Activated CD8-positive, alpha-beta memory T cell treated with anti-CD3 and anti-CD28 coated beads, Interleukin-2, amount 10 ng/mL, durations not matched to agents 7 days and 5 days (primary cell): Measurements from ENCODE around the gene INPP5A. TPM values are rescaled to one million over a fixed set of nuclear protein-coding genes. Genes with fewer than 3 reads are reported as not detected.

Experiments used
- ATAC-seq: fragments of 150-1000 bp; cut with Tn5 transposase; one replicate; pipeline ENCODE4 v1.10.0; 2021; ENCODE audit warnings: moderate library complexity
- CTCF ChIA-PET: fragments of 350-600 bp; sonication (Branson Sonifier 250); formaldehyde crosslinking; loops from one replicate; lab custom pipeline; 2021; ENCODE audit warnings: antibody characterized with exemption; lab: Charles Lee
- DNase-seq: peaks from one replicate; pipeline ENCODE4 v3.0.0-alpha.2; 2020
- H3K27ac Mint-ChIP-seq: one replicate; pipeline ENCODE4 v1.8.0; 2021; ENCODE audit warnings: mild to moderate bottlenecking, mixed read lengths
- H3K27me3 Mint-ChIP-seq: one replicate; pipeline ENCODE4 v1.8.0; 2021; ENCODE audit warnings: mixed read lengths
- H3K36me3 Mint-ChIP-seq: one replicate; pipeline ENCODE4 v1.8.0; 2021; ENCODE audit warnings: mild to moderate bottlenecking, mixed read lengths
- H3K4me1 Mint-ChIP-seq: one replicate; pipeline ENCODE4 v1.8.0; 2021; ENCODE audit warnings: mixed read lengths
- H3K4me3 Mint-ChIP-seq: one replicate; pipeline ENCODE4 v1.8.0; 2021; ENCODE audit warnings: mild to moderate bottlenecking, moderate library complexity, mixed read lengths
- H3K9me3 Mint-ChIP-seq: one replicate; pipeline ENCODE4 v1.8.0; 2022; ENCODE audit warnings: low read depth, mixed read lengths
- total RNA-seq, 2 experiments: library from RNA; stranded (reverse); gene quantifications; one replicate each; pipeline ENCODE4 v1.2.3, GENCODE V29; 2021

Gene INPP5A
- total RNA-seq, 2 experiments from 2014 or later = 6.6 to 7.0 TPM

DNA sequence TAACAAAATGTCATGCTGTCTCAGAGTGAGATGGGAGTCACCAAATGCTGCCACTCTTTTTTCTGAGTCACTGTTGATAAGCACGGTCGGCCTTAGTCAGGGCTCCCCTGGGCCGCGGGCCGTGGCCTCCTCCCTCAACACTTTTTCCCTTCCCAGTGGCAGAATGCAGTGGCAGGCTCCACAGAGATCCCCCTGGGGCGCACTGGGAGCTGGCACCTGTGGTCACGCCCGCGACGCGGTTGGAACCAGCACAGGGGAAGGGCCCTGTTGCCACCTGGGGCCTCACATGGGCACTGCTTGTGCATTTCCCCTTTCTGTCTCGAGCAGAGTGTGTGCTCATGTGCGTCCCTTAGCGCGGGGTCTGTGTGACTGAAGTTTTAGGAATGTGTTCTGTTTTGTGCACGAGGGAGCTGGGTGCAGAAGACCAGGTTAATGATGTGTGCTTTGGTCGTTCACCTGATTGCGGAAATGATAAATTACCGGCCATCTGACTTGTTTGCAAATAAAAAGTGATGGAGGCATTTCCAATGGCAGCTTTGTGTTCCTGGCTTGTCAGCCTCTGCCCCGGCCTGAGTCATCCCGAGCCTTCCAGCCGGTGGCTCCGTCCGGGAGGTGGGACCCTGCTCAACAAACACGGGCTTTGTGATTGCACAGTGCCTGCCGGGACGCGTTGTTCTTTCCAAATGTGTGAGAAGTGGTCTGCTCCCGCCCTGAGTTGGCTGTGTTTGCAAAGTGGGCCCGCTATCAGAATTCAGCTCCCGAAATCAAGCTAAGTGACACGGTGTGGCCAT lies 147.7 kb downstream of the INPP5A start:
- Mint-ChIP-seq H3K27ac (no peak overlapping the region), H3K9me3 (peaks cover 4% of the 10 kb centered on the region), H3K36me3 (no peaks in the 10 kb centered on the region), H3K4me1 (peaks cover 15% of the 10 kb centered on the region), H3K4me3 (no peak overlapping the region), H3K27me3 (no peaks in the 10 kb centered on the region)
- CTCF ChIA-PET = no interaction called here
- ATAC-seq (no peak), DNase-seq (no peak)

DNA sequence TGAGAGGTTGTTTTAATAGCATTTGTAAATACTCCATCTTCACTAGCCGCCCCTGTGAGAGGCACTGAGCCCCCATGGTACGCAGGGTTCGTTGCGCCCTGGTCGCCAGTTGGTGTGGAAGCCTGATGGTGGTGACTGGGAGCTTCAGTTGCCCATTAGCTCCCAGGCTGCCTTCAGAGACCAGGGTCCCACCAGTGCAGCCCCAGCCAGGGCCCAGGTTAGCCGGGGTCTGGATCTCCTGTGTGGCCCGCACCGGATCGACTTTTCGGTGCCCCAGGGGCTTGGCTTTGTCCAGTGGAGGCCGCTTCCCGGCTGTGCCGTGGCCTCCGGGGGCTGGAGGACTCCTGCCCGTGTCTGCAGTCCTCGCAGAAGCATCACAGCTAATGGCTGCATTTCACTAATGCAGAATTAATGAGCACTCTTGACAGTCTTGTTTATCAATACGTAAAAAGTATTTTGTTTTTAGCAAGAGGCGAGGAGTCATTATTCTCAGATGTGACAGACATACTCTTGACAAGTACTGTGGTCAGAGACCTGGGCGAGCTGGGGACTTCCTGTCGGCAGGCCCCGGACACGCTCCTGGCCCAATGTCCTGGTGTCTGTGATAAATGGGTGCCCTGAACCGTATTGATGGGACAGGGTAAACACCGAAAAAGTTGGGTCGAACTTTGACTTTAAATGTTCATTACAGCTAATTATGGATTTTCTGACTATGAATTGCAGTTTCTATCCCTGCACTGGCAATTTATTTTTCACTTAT lies 148.5 kb downstream of the INPP5A start:
- no peak overlapping the region for H3K27ac Mint-ChIP-seq
- H3K4me1 Mint-ChIP-seq = peaks cover 15% of the 10 kb centered on the region
- CTCF ChIA-PET = interaction anchor here (0.6 kb wide), 1 partner anchor 360 kb away, joined by 3 read pairs; no protein-coding TSS in a partner anchor
- H3K36me3 Mint-ChIP-seq = no peaks in the 10 kb centered on the region
- no peak overlapping the region for H3K4me3 Mint-ChIP-seq
- no peak for ATAC-seq
- no peak for DNase-seq
- peaks cover 4% of the 10 kb centered on the region for H3K9me3 Mint-ChIP-seq
- H3K27me3 Mint-ChIP-seq = no peaks in the 10 kb centered on the region

DNA sequence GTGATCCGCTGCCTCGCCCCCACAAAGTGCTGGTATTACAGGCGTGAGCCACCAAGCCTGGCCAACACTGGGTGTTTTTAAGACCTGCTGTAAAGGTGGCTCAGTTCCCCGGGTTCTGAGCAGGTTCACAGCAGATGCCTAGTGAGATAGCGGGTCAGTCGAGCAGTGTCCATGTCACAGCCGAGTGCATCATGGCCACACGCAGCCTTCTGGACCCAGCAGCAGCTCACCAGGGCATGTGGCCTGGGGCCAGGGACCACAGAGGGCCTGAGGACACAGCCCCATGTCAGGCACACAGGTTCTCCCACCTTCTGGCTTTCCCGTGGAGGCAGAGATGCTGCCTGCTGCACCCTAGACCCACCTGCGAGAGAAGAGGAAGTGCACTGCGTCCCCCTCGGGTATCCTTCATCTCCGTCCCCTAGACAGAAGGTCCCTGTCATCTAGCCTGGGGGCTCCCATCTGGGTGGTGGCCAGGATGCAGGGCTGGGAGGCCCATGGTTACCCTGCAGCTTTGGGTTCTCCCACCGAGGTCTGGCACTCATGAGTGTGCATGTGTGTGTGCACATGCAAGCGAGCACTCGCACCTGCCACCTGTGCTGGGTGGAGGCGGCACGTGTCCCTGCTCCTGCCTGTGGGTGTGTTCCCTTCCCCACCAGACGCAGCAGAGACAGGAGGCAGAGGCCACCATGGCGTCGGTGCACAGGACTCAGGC lies 149.8 kb downstream of the INPP5A start:
- no peak for ATAC-seq
- H3K9me3 Mint-ChIP-seq = peaks cover 6% of the 10 kb centered on the region

DNA sequence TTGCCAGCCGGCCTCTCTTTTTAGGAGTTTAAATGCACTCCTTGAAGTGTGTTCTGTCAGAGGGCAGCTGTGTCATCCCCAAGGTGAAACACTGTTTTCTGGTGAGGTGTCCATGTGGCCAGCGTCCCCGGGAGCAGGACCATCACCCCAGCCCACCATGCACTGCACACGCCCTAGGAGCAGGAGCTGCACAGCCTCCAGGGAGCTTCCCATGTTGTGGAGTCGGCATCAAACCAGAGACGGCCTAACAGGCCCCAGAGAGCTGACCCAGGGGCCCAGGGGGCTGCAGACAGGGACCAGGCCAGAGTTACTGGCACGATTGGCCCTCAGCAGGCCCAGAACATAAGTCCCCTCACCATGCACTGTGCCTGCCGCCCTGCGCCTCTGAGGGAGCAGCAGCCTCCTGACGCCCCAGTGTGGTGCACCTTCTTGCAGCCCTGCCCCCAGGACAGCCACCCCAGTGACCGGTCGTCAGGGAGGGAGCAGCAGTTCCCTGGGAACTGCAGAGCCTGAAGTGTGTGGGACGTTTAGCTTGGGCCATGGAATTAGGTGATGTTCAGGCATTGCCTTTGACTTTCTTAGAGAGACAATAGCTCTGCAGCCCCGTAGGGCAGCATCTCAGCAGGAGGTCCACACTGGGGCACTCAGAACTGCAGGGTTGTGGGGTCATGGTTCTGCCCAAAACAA lies 150.4 kb downstream of the INPP5A start:
- peaks cover 15% of the 10 kb centered on the region for H3K4me1 Mint-ChIP-seq
- H3K4me3 Mint-ChIP-seq = no peak overlapping the region
- no peak overlapping the region for H3K27ac Mint-ChIP-seq
- peaks cover 2% of the 10 kb centered on the region for H3K36me3 Mint-ChIP-seq
- no peaks in the 10 kb centered on the region for H3K27me3 Mint-ChIP-seq
- ATAC-seq (no peak), DNase-seq (no peak)
- peaks cover 6% of the 10 kb centered on the region for H3K9me3 Mint-ChIP-seq
- CTCF ChIA-PET = no interaction called here

More for the DNA sequence above, 149.8 kb downstream of the INPP5A start:
- Mint-ChIP-seq H3K36me3 (peaks cover 2% of the 10 kb centered on the region), H3K27ac (no peak overlapping the region), H3K4me1 (peaks cover 15% of the 10 kb centered on the region), H3K27me3 (no peaks in the 10 kb centered on the region), H3K4me3 (no peak overlapping the region)
- no peak for DNase-seq
- CTCF ChIA-PET = no interaction called here

DNA sequence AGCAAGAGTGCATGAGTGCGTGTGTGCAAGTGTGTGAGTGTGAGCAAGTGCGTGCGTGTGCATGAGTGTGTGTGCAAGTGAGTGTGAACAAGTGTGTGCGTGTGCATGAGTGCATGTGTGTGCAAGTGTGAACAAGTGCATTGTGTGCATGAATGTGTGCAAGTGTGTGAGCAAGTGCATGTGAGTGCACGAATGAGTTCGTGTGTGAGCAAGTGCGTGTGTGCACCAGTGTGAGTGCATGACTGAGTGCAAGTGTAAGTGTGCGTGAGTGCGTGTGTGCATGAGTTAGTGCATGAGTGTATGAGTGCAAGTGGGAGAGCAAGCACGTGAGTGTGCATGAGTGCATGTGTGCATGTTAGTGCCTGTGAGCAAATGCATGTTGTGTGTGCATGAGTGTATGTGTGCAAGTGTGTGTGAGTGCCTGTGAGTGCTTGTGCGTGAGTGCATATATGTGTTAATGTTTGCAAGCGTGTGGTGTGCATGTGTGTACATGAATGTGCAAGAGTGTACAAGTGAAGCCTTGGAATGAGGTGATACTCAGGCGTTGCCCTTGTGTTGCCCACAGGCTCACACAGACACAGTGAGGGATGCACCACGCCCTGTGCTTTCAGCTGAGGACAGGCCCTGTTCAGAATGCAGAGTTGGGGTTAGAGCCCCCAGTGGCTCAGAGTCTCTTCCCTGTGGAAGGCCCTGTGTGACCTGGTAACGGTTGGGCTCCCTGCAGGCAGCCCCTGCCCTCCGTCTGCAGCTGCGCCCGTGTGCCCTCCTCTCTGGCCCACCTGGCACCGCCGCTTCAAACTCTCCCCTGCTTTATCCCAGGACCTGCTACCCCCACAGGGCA lies 151.2 kb downstream of the INPP5A start:
- ATAC-seq = no peak
- H3K4me3 Mint-ChIP-seq = no peak overlapping the region
- CTCF ChIA-PET = no interaction called here

DNA sequence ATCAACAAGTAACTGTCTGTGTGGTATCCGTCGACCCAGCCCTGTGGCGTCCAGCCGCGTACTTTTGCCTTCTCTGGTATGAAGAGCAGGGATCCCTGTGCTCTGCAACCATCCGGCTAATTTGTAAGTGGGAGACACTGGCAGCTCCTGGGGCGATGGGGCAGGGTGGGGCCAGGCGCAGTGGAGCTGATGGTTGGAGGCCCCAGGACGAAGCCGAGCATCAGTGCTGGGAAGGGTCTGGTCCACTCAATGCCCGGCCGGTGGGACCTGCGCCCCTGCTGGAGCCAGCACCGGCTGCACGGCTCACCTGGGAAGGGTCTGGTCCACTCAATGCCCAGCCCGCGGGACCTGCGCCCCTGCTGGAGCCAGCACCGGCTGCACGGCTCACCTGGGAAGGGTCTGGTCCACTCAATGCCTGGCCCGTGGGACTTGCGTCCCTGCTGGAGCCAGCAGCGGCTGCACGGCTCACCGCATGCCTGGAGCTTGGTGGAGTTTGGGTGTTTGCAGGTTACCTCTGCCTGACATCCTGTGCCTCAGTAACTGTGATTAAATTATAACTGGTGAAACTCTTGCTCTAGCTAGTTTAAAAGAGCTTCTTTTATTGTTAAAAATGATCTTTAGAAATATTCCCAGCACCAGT lies 152.3 kb downstream of the INPP5A start:
- CTCF ChIA-PET = no interaction called here
- Mint-ChIP-seq H3K4me3 (no peak overlapping the region), H3K36me3 (peaks cover 2% of the 10 kb centered on the region)

More for the DNA sequence above, 151.2 kb downstream of the INPP5A start:
- no peak overlapping the region for H3K27ac Mint-ChIP-seq
- no peak for DNase-seq
- H3K9me3 Mint-ChIP-seq = peaks cover 6% of the 10 kb centered on the region
- H3K4me1 Mint-ChIP-seq = peaks cover 12% of the 10 kb centered on the region
- peaks cover 2% of the 10 kb centered on the region for H3K36me3 Mint-ChIP-seq
- no peaks in the 10 kb centered on the region for H3K27me3 Mint-ChIP-seq

DNA sequence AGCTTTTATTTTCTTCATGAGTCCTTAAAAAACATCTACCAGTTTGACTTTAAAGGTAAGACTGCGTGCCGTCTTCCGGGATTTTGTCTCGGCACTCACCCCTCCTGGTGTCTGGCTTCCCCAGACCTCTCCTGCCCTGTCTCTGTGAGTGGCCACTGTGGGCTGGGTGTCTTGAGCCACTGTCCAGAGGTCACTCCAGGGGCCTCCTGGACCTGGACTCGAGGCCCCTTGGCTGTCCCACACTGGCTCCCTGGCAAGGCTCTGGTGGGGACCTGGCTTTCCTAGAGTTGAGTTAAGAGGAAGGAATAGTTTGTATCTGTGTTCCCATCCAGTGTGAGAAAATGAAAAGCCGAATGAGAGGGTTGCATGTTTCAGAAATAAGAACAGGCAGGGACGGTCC lies 152.8 kb downstream of the INPP5A start:
- ATAC-seq (no peak), DNase-seq (no peak)
- Mint-ChIP-seq H3K27ac (no peak overlapping the region), H3K36me3 (peaks cover 2% of the 10 kb centered on the region), H3K27me3 (no peaks in the 10 kb centered on the region), H3K4me1 (no peaks in the 10 kb centered on the region), H3K4me3 (no peak overlapping the region), H3K9me3 (peaks cover 6% of the 10 kb centered on the region)
- CTCF ChIA-PET = no interaction called here

More for the DNA sequence above, 152.3 kb downstream of the INPP5A start:
- ATAC-seq (no peak), DNase-seq (no peak)
- peaks cover 6% of the 10 kb centered on the region for H3K9me3 Mint-ChIP-seq
- peaks cover 3% of the 10 kb centered on the region for H3K4me1 Mint-ChIP-seq
- H3K27ac Mint-ChIP-seq = no peak overlapping the region
- no peaks in the 10 kb centered on the region for H3K27me3 Mint-ChIP-seq

DNA sequence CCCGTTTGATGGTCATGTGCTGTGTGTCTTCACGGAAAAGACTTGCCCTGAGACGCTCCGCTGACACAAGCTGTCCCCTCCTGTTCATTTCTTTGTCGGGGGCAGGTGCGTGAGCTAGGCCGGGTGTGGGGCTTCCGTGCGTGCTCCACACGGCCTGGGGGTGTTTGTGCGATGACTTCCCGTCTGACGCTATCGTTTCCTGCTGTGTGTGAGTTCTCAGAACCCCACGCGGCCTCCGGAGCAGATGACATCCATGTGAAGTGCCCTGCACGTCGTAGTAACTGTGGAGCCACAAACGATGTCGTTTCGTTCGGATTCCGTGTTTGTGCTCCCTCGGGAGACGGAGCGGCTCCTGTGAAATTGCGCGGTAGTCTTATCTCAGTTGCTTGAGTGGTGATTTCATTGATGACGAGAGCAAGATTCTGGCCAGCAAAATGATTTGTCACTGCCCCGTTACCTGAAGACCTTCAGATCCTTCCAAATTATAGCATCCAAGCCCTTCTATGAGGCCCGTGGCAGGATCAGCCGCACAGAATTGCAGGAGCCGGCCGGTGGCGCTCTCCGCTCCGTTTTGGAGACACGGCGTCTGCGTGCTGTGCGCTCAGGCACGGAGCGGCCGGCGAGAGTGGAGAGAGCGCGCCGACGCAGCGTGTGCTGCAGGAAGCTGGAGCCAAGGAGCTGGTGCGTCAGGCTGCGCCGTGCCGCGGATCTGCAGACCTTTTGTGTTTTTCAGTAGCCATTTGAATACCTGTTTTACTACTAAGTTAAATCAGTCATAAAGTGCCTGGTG lies 153.4 kb downstream of the INPP5A start:
- CTCF ChIA-PET = no interaction called here
- no peak for ATAC-seq

DNA sequence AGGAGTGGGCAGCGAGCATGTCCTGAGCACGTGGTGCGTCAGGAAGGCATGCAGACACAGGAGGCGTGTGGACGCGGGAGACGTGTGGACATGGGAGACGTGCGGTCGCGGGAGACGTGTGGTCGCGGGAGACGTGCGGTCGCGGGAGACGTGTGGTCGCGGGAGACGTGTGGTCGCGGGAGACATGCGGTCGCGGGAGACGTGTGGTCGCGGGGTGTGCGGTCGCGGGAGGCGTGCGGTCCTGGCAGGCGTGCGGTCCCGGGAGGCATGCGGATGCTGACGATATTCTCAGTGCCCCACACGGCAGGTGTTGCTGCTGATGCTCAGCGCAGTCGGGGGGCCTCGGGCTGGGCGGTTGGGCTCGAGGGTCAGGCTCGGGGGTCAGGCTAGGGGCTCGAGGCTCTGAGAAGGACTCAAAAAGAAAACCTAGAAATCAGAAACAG lies 154.1 kb downstream of the INPP5A start:
- Mint-ChIP-seq H3K27ac (no peak overlapping the region), H3K4me3 (no peak overlapping the region), H3K27me3 (no peaks in the 10 kb centered on the region), H3K9me3 (peaks cover 6% of the 10 kb centered on the region), H3K4me1 (peaks cover 11% of the 10 kb centered on the region), H3K36me3 (peaks cover 2% of the 10 kb centered on the region)
- DNase-seq (no peak), ATAC-seq (no peak)
- CTCF ChIA-PET = no interaction called here

More for the DNA sequence above, 153.4 kb downstream of the INPP5A start:
- no peak overlapping the region for H3K4me3 Mint-ChIP-seq
- H3K4me1 Mint-ChIP-seq = peaks cover 5% of the 10 kb centered on the region
- no peak for DNase-seq
- peaks cover 2% of the 10 kb centered on the region for H3K36me3 Mint-ChIP-seq
- peaks cover 6% of the 10 kb centered on the region for H3K9me3 Mint-ChIP-seq
- H3K27me3 Mint-ChIP-seq = no peaks in the 10 kb centered on the region
- H3K27ac Mint-ChIP-seq = no peak overlapping the region

DNA sequence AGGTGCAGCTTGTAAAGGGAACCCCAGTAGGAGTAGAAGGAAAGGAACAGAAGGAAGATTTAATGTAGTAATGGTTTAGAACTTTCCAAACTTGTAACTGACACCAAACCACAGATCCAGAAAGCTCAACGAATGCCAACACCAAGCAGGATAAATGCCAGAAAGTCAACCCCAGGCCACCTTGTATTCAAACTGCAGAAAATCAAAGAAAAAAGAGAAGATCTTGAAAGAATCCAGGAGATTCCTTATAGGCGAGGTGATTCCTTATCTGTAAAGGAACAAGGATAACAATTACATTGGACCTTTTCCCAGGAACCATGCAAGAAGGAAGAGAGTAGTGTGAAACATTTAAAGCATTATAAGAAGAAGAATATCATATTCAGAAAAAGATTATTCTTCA lies 154.7 kb downstream of the INPP5A start:
- Mint-ChIP-seq H3K4me1 (peaks cover 11% of the 10 kb centered on the region), H3K9me3 (peaks cover 6% of the 10 kb centered on the region), H3K36me3 (peaks cover 2% of the 10 kb centered on the region), H3K27ac (no peak overlapping the region), H3K4me3 (no peak overlapping the region), H3K27me3 (no peaks in the 10 kb centered on the region)
- CTCF ChIA-PET = no interaction called here
- ATAC-seq (no peak), DNase-seq (no peak)

DNA sequence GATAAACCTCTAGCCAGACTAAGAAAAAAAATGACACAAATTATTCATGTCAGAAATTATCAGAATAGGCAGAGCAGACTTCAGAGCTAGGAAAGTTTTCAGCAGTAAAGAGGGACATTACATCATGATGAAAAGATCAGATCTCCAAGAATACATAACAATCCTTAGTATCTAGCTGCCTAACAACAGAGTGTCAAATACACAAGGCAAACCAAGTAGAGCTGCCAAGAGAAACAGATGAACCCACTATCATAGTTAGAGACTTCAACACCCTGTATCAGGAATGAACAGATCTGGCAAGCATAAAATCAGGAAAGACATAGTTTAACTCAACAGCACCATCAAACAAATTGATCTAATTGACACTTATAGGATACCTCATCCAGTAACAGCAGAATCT lies 156.1 kb downstream of the INPP5A start:
- Mint-ChIP-seq H3K4me1 (peaks cover 11% of the 10 kb centered on the region), H3K27ac (no peak overlapping the region)
- CTCF ChIA-PET = no interaction called here

More for the DNA sequence above, 156.1 kb downstream of the INPP5A start:
- no peak for ATAC-seq
- peaks cover 3% of the 10 kb centered on the region for H3K9me3 Mint-ChIP-seq
- peaks cover 2% of the 10 kb centered on the region for H3K36me3 Mint-ChIP-seq
- no peaks in the 10 kb centered on the region for H3K27me3 Mint-ChIP-seq
- H3K4me3 Mint-ChIP-seq = no peak overlapping the region
- DNase-seq = no peak
